Lung (tissue), 12 donors: ENCODE results near the gene TACR2. TPM values are rescaled to one million over a fixed set of nuclear protein-coding genes. Genes with fewer than 3 reads are reported as not detected.

Experiments
- ATAC-seq: fragments of 200-7000 bp; cut with Tn5 transposase; one replicate; pipeline ENCODE4 v1.9.1; 2020; ENCODE audit warnings: moderate number of reproducible peaks; ENCODE audit not compliant: insufficient read depth, low FRiP score
- DNase-seq, 3 donors: peaks; one replicate each; pipeline ENCODE4 v3.0.0-alpha.2; 2013 to 2017
- H3K27ac ChIP-seq, 2 donors: one replicate each; pipeline ENCODE4 v1.5.1; 2013; ENCODE audit warnings: mild to moderate bottlenecking in 2 of 2, moderate library complexity in 2 of 2, control low read depth in 1 of 2, inconsistent platforms in 1 of 2, low read depth in 1 of 2, low read length in 1 of 2
- H3K27me3 ChIP-seq, 3 donors: one replicate each; pipeline ENCODE4 v1.5.1; 2013; ENCODE audit warnings: low read length in 2 of 3; ENCODE audit not compliant: control insufficient read depth in 3 of 3, insufficient read depth in 3 of 3
- H3K36me3 ChIP-seq, 4 donors: one replicate each; pipeline ENCODE4 v1.5.1; 2013; ENCODE audit warnings: low read length in 4 of 4, mild to moderate bottlenecking in 1 of 4, moderate library complexity in 1 of 4; ENCODE audit not compliant: control insufficient read depth in 4 of 4, insufficient read depth in 4 of 4
- H3K4me1 ChIP-seq, 5 donors: one replicate each; pipeline ENCODE4 v1.5.1; 2013; ENCODE audit warnings: low read length in 5 of 5, mild to moderate bottlenecking in 2 of 5, moderate library complexity in 1 of 5; ENCODE audit not compliant: control insufficient read depth in 5 of 5, insufficient read depth in 5 of 5
- H3K4me3 ChIP-seq: one replicate; pipeline ENCODE4 v1.5.1; 2013; ENCODE audit warnings: mild to moderate bottlenecking, control low read depth, moderate library complexity
- H3K9ac ChIP-seq, 2 donors: one replicate each; pipeline ENCODE4 v1.5.1; 2013; ENCODE audit warnings: low read length in 2 of 2, control low read depth in 1 of 2; ENCODE audit not compliant: insufficient read depth in 1 of 2
- H3K9me3 ChIP-seq, 4 donors: one replicate each; pipeline ENCODE4 v1.5.1; 2013; ENCODE audit warnings: low read length in 3 of 4, mild to moderate bottlenecking in 1 of 4, moderate library complexity in 1 of 4; ENCODE audit not compliant: control insufficient read depth in 4 of 4, insufficient read depth in 3 of 4
- WGBS, 2 donors: extraction: QIAGEN DNeasy Blood & Tissue Kit; methylation state at CpG; one replicate each; pipeline ENCODE4 v1.1.7; 2013; 5-methylcytosine and 5-hydroxymethylcytosine counted together
- polyA plus RNA-seq, 2 donors: library from polyadenylated mRNA; stranded (reverse); fragments of 200-250 nt; gene quantifications; one replicate each; pipeline ENCODE4 v1.2.1, GENCODE V29; 2013
- total RNA-seq, 2 donors: library from RNA; depleted of rRNA in 1 of 2; stranded (reverse); fragments of >200 nt in 1 of 2; gene quantifications; one replicate each; pipeline ENCODE4 v1.2.1, GENCODE V29; 2014 to 2021
- TF ChIP-seq, protein P1 (sequence below): IDR thresholded peaks from 2 replicates; pipeline ENCODE4 v1.5.1; 2012; ENCODE audit warnings: mild to moderate bottlenecking; ENCODE audit errors: control extremely low read depth, extremely low read depth
- donor health status: control.
- donor health status: control.
- donor health status: Bipolar disorder and iron deficiency.
- donor health status: healthy.
- donor health status: DM: yes; HTN: yes; CAD: no.

TACR2 gene
- total and polyA plus RNA-seq, 4 donors, result 0.28 to 0.83 (median 0.50) TPM

GRCh38 chr10:69411476-69411875 is 5.2 kb downstream of the TACR2 start:
- ATAC-seq (no peak), DNase-seq (no peak)
- Histone ChIP-seq H3K9ac (no peak overlapping the region), H3K36me3 (no peaks in the 10 kb centered on the region), H3K27me3 (no peaks in the 10 kb centered on the region), H3K27ac (no peak overlapping the region), H3K4me3 (no peak overlapping the region), H3K4me1 (peaks cover 0 to 24% (median 13%) of the 10 kb centered on the region in 5 donors), H3K9me3 (no peaks in the 10 kb centered on the region)
- 61 to 82% methylated on average over 4 of the region's 4 CpGs for WGBS, 2 donors
- TF ChIP-seq, protein P1, sequence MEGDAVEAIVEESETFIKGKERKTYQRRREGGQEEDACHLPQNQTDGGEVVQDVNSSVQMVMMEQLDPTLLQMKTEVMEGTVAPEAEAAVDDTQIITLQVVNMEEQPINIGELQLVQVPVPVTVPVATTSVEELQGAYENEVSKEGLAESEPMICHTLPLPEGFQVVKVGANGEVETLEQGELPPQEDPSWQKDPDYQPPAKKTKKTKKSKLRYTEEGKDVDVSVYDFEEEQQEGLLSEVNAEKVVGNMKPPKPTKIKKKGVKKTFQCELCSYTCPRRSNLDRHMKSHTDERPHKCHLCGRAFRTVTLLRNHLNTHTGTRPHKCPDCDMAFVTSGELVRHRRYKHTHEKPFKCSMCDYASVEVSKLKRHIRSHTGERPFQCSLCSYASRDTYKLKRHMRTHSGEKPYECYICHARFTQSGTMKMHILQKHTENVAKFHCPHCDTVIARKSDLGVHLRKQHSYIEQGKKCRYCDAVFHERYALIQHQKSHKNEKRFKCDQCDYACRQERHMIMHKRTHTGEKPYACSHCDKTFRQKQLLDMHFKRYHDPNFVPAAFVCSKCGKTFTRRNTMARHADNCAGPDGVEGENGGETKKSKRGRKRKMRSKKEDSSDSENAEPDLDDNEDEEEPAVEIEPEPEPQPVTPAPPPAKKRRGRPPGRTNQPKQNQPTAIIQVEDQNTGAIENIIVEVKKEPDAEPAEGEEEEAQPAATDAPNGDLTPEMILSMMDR, result no peak

GRCh38 chr10:69410487-69410886 is 6.2 kb downstream of the TACR2 start:
- Histone ChIP-seq H3K27me3 (no peaks in the 10 kb centered on the region), H3K27ac (no peak overlapping the region), H3K36me3 (no peaks in the 10 kb centered on the region), H3K4me3 (no peak overlapping the region), H3K9me3 (no peaks in the 10 kb centered on the region), H3K9ac (no peak overlapping the region), H3K4me1 (peaks cover 0 to 24% (median 17%) of the 10 kb centered on the region in 5 donors)
- DNase-seq (no peak), ATAC-seq (no peak)
- 85 to 94% methylated on average over 9 to 10 of the region's 10 CpGs for WGBS, 2 donors
- TF ChIP-seq, protein P1, result no peak

- H3K27ac ChIP-seq, result no peak overlapping the region
- peak in 1 of 3 donors; percentile 31 for DNase-seq
- 42 to 49% methylated on average over 6 of the region's 6 CpGs for WGBS, 2 donors
Measured at GRCh38 chr10:69409968-69410367, 6.8 kb downstream of the TACR2 start.

More at GRCh38 chr10:69409968-69410367, 6.8 kb downstream of the TACR2 start:
- H3K4me3 ChIP-seq, result no peak overlapping the region
- no peaks in the 10 kb centered on the region for H3K36me3 ChIP-seq
- H3K4me1 ChIP-seq, result peaks cover 0 to 24% (median 17%) of the 10 kb centered on the region in 5 donors
- ATAC-seq, result no peak
- H3K9ac ChIP-seq, result no peak overlapping the region
- H3K9me3 ChIP-seq, result no peaks in the 10 kb centered on the region
- TF ChIP-seq, protein P1, result no peak
- no peaks in the 10 kb centered on the region for H3K27me3 ChIP-seq
